Cardiac muscle cell (in vitro differentiated cells and primary cell): ENCODE measurements around the gene PIGW. TPM values are rescaled to one million over a fixed set of nuclear protein-coding genes. Genes with fewer than 3 reads are reported as not detected.

Source experiments
- DNase-seq, 2 donors: peaks; one replicate each; pipeline versions ENCODE4 v3.0.0 to v3.0.0-alpha.2; 2010 to 2017; ENCODE audit warnings: low read depth in 1 of 2, low spot score in 1 of 2
- H3K27ac ChIP-seq: fragments of 200-600 bp; sonication (generic); 2 replicates; pipeline ENCODE4 v1.5.1; 2016
- H3K27me3 ChIP-seq: fragments of 200-600 bp; sonication (generic); 2 replicates; pipeline ENCODE4 v1.6.0; 2016; ENCODE audit warnings: control low read depth
- H3K36me3 ChIP-seq: fragments of 200-600 bp; sonication (generic); 2 replicates; pipeline ENCODE4 v1.5.1; 2016; ENCODE audit warnings: control low read depth
- H3K4me1 ChIP-seq: fragments of 200-600 bp; sonication (generic); 2 replicates; pipeline ENCODE4 v1.8.1; 2017; ENCODE audit warnings: low read depth, mild to moderate bottlenecking, mixed run types
- H3K4me3 ChIP-seq: fragments of 200-600 bp; sonication (generic); 2 replicates; pipeline ENCODE4 v1.5.1; 2016; ENCODE audit warnings: mild to moderate bottlenecking
- H3K9me3 ChIP-seq: fragments of 200-600 bp; sonication (generic); 2 replicates; pipeline ENCODE4 v1.5.1; 2017; ENCODE audit warnings: low read depth, mild to moderate bottlenecking, control low read depth
- polyA plus RNA-seq: library from polyadenylated mRNA; unstranded; fragments of >200 nt; fragmentation: Nextera tagmentation; extraction: Ambion mirVana; gene quantifications from 2 replicates; pipeline ENCODE4 v1.2.1, GENCODE V29; 2016
- total RNA-seq: library from RNA; depleted of rRNA; stranded (reverse); fragments of >200 nt; gene quantifications from 2 replicates; pipeline ENCODE4 v1.2.3, GENCODE V29; 2016
- TF ChIP-seq, protein P1 (sequence below): IDR thresholded peaks from 2 replicates; pipeline ENCODE4 v1.5.1; 2012; ENCODE audit warnings: low read depth, mild to moderate bottlenecking, low read length

PIGW gene, protein sequence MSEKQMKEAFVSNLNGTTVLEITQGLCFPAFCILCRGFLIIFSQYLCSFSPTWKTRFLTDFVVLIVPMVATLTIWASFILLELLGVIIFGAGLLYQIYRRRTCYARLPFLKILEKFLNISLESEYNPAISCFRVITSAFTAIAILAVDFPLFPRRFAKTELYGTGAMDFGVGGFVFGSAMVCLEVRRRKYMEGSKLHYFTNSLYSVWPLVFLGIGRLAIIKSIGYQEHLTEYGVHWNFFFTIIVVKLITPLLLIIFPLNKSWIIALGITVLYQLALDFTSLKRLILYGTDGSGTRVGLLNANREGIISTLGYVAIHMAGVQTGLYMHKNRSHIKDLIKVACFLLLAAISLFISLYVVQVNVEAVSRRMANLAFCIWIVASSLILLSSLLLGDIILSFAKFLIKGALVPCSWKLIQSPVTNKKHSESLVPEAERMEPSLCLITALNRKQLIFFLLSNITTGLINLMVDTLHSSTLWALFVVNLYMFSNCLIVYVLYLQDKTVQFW
- total RNA-seq = 2.3 and 5.8 TPM in 2 replicates
- 10.4 and 11.8 TPM in 2 replicates for polyA plus RNA-seq

DNA sequence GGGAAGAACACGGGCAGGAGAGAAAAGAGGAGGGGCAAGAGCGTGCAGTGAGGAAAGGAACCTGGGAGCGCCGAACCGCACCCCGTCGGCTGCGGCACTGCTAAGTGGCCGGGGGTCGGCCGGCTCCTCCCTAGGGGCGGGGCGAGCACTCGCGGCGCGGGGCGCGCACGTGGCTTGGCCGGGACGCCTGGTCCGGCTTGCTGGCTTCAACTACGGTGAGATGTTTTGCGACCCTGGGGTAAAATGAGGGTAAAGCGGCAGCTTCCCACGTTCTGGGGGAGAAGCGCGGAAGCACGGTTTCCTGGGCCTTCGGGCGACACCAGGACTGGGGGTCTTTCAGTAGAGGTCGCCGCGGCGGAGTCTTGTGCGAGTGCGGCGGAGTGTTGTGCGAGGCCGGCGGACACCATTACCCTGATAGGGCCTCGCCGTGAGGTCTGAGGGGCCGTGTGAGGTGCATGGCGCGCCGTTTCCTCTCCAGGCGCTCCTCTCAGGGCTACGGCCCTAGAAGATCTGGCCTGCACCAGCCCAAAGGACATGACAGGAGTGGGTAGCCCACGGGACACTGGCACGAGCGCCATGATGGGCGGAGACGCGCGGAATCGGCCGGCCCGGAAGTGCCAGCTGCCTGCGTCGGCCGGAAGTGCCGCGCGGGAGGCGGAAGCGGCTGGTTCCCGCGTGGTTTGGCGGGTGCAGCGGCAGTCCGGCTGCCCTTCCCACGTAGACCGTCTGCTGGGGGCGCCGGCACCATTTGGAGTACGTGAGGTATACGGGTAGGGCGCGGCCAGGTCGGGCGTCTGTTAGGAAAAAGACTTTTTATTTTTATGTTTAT is at the start of gene PIGW, which contains the start of gene MYO19:
PIGW (plus strand) TSS at position 148 of the 829 bp plus-strand sequence. CDS start 2,115 bp downstream, outside the sequence.
MYO19 (minus strand) TSS at position 29 of the 829 bp plus-strand sequence. CDS start 2,330 bp downstream, outside the sequence.
- Histone ChIP-seq H3K27me3 (no peaks in the 10 kb centered on the region), H3K27ac (peak within 1 kb of the TSS; percentile 86), H3K9me3 (no peaks in the 10 kb centered on the region), H3K4me3 (peak within 1 kb of the TSS; percentile 67), H3K36me3 (peaks cover 5% of the 10 kb centered on the region), H3K4me1 (no peaks in the 10 kb centered on the region)
- TF ChIP-seq, protein P1, sequence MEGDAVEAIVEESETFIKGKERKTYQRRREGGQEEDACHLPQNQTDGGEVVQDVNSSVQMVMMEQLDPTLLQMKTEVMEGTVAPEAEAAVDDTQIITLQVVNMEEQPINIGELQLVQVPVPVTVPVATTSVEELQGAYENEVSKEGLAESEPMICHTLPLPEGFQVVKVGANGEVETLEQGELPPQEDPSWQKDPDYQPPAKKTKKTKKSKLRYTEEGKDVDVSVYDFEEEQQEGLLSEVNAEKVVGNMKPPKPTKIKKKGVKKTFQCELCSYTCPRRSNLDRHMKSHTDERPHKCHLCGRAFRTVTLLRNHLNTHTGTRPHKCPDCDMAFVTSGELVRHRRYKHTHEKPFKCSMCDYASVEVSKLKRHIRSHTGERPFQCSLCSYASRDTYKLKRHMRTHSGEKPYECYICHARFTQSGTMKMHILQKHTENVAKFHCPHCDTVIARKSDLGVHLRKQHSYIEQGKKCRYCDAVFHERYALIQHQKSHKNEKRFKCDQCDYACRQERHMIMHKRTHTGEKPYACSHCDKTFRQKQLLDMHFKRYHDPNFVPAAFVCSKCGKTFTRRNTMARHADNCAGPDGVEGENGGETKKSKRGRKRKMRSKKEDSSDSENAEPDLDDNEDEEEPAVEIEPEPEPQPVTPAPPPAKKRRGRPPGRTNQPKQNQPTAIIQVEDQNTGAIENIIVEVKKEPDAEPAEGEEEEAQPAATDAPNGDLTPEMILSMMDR = peak; percentile 6
- DNase-seq = peak; percentile 93

DNA sequence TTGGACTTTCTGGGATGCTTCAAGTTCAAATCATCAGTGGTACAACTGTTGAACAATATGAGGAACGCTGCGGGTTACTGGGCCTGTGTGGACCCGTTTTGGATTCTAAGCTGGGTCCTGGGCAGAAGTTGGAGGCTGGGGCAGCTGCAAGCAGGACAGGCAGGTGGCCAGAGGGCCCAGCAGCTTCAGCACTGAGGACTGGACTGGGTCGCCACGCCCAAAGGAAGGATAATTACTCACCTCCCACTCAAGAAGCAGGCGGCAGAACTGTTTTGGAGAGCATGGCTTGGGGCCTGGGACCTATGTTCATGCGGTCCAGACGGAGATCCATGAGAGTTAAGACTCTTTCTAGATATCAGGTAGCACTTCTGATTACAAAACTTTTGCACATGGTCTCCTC is 49.8 kb upstream of the PIGW start:
- peaks cover 21% of the 10 kb centered on the region for H3K27me3 ChIP-seq
- TF ChIP-seq, protein P1 = no peak
- no peaks in the 10 kb centered on the region for H3K36me3 ChIP-seq
- no peak overlapping the region for H3K4me3 ChIP-seq
- H3K27ac ChIP-seq = no peak overlapping the region
- no peak for DNase-seq
- no peaks in the 10 kb centered on the region for H3K9me3 ChIP-seq
- H3K4me1 ChIP-seq = peaks cover 5% of the 10 kb centered on the region

DNA sequence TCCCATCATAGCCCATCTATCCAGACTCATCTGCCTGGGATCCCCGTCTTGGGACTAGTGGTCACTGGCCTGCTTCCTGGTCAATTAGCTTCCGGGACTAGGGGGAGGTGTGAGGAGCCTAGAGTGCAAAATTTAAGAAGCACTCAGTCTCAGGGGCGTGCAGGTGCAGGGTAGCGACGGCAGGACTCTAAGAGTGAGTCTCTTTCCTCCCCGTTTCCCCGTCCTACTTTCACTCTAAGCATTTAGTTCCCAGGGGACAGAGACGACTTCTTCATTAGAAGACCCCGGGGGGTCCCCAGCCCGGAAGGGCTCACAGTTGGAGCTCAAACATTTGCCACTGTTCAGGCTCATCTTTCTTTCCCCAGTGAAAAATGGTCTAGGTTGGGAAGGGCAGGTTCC is 49.0 kb upstream of the PIGW start:
- no peaks in the 10 kb centered on the region for H3K36me3 ChIP-seq
- no peak for DNase-seq
- TF ChIP-seq, protein P1 = no peak
- H3K27ac ChIP-seq = no peak overlapping the region
- H3K4me3 ChIP-seq = peak overlapping the region; percentile 88
- H3K27me3 ChIP-seq = peaks cover 15% of the 10 kb centered on the region
- no peaks in the 10 kb centered on the region for H3K9me3 ChIP-seq
- H3K4me1 ChIP-seq = peaks cover 5% of the 10 kb centered on the region

DNA sequence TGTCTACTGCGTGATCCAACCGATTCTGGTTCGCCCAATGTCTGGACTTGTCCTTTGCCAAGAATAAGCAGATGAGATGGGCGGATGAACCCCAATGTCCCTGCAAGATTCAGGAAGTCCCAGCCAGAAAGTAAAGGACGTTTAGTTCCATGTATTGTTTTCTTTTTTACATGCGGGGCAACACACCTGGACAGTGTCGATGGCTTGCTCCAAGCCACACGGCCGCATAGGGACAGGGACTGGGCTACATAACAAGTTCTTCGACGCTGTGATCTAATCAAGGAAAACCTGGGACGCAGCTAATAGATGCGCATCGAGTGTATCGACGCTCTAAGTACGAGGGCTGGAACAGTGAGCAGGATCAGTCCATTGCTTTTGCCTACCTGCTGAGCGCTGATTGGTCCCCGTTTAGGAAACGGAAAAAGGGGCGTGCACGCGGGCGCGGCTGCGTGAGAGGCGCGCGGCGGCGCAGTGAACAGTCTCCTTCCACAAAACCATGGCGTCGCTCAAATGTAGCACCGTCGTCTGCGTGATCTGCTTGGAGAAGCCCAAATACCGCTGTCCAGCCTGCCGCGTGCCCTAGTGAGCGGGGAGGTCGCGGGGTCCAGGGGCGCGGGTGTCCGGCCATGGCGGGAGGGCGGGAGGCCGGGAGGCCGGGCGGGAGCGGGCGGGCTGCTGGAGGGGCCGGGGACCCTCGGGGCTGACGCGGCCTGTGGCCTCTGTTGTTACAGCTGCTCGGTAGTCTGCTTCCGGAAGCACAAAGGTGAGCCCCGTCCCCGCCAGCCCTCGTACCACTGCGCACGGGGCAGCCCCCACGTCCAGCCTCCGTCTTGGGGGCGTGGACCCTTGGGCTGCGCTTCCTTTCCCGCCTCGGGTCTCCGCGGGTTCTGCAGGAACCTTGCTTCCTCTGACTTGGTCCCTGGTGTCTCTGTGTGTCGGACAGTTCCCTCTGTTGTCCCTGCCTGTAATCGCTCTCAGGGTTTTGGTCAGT is 48.3 kb upstream of the PIGW start, which contains the start of gene ZNHIT3:
ZNHIT3 (plus strand) TSS at position 478 of the 991 bp plus-strand sequence; CDS start at position 497, 19 bp downstream.
- H3K27me3 ChIP-seq = peaks cover 10% of the 10 kb centered on the region
- peak within 1 kb of the TSS; percentile 82 for H3K27ac ChIP-seq
- TF ChIP-seq, protein P1 = no peak
- no peaks in the 10 kb centered on the region for H3K36me3 ChIP-seq
- DNase-seq = peak; percentile 95 to 96
- H3K4me1 ChIP-seq = peaks cover 5% of the 10 kb centered on the region
- H3K9me3 ChIP-seq = no peaks in the 10 kb centered on the region
- peak within 1 kb of the TSS; percentile 88 for H3K4me3 ChIP-seq
